Mammary epithelial cell (primary cell): ENCODE measurements around the gene ARHGAP15.

ENCODE experiments used
- EZH2 ChIP-seq: IDR thresholded peaks from 2 replicates; pipeline ENCODE4 v1.6.1; 2012; ENCODE audit warnings: low read length, inconsistent platforms, borderline replicate concordance
- TF ChIP-seq, protein P1 (sequence below), 2 donors: IDR thresholded peaks in 1 of 2; conservative IDR thresholded peaks in 1 of 2; 2 replicates each; pipeline ENCODE4 v1.5.1; 2011 to 2012; ENCODE audit warnings: inconsistent platforms in 2 of 2, low read length in 2 of 2, mild to moderate bottlenecking in 2 of 2, control low read depth in 1 of 2, low read depth in 1 of 2; ENCODE audit not compliant: insufficient read depth in 1 of 2; ENCODE audit errors: extremely low read depth in 1 of 2

DNA sequence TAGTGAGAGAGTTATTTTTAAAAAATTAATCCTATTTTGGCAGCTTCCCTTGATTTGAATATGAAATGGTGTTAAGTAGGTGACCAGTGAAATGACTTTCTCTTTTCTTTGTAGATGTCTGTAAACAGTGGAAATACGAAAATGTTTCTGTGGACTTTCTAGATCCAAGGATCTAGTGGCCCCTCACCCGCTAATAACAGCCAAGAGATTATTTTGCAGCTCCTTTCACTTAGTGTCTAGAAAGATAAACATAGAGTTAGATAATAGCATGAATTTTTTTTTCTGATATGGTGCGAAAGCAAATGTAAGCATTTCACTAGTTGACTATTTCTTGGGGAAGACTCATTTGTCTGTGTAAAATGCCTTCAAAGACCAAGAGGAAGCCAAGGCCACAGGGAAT, 57.7 kb downstream of the ARHGAP15 start:
- TF ChIP-seq, protein P1, sequence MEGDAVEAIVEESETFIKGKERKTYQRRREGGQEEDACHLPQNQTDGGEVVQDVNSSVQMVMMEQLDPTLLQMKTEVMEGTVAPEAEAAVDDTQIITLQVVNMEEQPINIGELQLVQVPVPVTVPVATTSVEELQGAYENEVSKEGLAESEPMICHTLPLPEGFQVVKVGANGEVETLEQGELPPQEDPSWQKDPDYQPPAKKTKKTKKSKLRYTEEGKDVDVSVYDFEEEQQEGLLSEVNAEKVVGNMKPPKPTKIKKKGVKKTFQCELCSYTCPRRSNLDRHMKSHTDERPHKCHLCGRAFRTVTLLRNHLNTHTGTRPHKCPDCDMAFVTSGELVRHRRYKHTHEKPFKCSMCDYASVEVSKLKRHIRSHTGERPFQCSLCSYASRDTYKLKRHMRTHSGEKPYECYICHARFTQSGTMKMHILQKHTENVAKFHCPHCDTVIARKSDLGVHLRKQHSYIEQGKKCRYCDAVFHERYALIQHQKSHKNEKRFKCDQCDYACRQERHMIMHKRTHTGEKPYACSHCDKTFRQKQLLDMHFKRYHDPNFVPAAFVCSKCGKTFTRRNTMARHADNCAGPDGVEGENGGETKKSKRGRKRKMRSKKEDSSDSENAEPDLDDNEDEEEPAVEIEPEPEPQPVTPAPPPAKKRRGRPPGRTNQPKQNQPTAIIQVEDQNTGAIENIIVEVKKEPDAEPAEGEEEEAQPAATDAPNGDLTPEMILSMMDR (conservative IDR thresholded peaks at IDR 0.05 in 1 of 2, IDR thresholded peaks at IDR 0.05 in 1 of 2; ENCODE audit: extremely low read depth in 1 of 2, insufficient read depth in 1 of 2, low read depth in 1 of 2, low read length in 2 of 2): no peak
- no peak for TF ChIP-seq EZH2
